Measurements from ENCODE around the gene TRIL. TPM values are rescaled to one million over a fixed set of nuclear protein-coding genes. Genes with fewer than 3 reads are reported as not detected.

Gene TRIL
- total RNA-seq, 1 donor = under 0.01 TPM

- peak; percentile 19 for DNase-seq (ENCODE audit: low read depth)
- TF ChIP-seq, protein P1, sequence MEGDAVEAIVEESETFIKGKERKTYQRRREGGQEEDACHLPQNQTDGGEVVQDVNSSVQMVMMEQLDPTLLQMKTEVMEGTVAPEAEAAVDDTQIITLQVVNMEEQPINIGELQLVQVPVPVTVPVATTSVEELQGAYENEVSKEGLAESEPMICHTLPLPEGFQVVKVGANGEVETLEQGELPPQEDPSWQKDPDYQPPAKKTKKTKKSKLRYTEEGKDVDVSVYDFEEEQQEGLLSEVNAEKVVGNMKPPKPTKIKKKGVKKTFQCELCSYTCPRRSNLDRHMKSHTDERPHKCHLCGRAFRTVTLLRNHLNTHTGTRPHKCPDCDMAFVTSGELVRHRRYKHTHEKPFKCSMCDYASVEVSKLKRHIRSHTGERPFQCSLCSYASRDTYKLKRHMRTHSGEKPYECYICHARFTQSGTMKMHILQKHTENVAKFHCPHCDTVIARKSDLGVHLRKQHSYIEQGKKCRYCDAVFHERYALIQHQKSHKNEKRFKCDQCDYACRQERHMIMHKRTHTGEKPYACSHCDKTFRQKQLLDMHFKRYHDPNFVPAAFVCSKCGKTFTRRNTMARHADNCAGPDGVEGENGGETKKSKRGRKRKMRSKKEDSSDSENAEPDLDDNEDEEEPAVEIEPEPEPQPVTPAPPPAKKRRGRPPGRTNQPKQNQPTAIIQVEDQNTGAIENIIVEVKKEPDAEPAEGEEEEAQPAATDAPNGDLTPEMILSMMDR (IDR thresholded peaks at IDR 0.05; ENCODE audit: insufficient read depth, low read depth, low read length) = no peak
- peak overlapping the region; percentile 53 for H3K4me3 ChIP-seq (ENCODE audit: low read depth, low read length)
Measured at GRCh38 chr7:28903730-28904577, 54.2 kb downstream of the TRIL start.

Other genes starting within 250 kb of the TRIL start
- not detected in 2 replicates for gene CPVL, start 188.2 kb upstream of the TRIL start, total RNA-seq
- under 0.01 and 0.32 TPM in 2 replicates for gene CHN2, start 236.4 kb upstream of the TRIL start, total RNA-seq